GM23338 (cell line): Measurements from ENCODE around the gene TSPOAP1. TPM values are rescaled to one million over a fixed set of nuclear protein-coding genes. Genes with fewer than 3 reads are reported as not detected.
"Not testable (repeated sequence)": the region's sequence is repeated elsewhere in the genome, so short reads cannot be mapped to it uniquely, and the experiment has no call there.

ENCODE experiments used
- ATAC-seq: fragments of 200-7000 bp; cut with Tn5 transposase; 3 replicates; pipeline ENCODE4 v1.9.1; 2020
- DNase-seq: peaks from one replicate; pipeline ENCODE4 v3.0.0-alpha.2; 2015; ENCODE audit warnings: low spot score
- H2AFZ ChIP-seq: fragments of 200-600 bp; sonication (generic); 2 replicates; pipeline ENCODE4 v1.8.0; 2016; ENCODE audit warnings: antibody characterized with exemption, mild to moderate bottlenecking, moderate library complexity
- H3F3A ChIP-seq: fragments of 200-600 bp; sonication (generic); replicated peaks from 2 replicates; pipeline ENCODE4 v1.8.0; 2017; ENCODE audit warnings: antibody characterized with exemption, mixed run types, low read depth
- H3K27ac ChIP-seq: fragments of 200-600 bp; sonication (generic); 2 replicates; pipeline ENCODE4 v1.6.1; 2016; ENCODE audit warnings: low read depth
- H3K27me3 ChIP-seq: fragments of 200-600 bp; sonication (generic); 2 replicates; pipeline ENCODE4 v1.8.0; 2016; ENCODE audit warnings: mild to moderate bottlenecking, mixed run types, moderate library complexity; ENCODE audit not compliant: insufficient read depth
- H3K36me3 ChIP-seq: fragments of 200-600 bp; sonication (generic); 2 replicates; pipeline ENCODE4 v1.8.0; 2016; ENCODE audit warnings: mild to moderate bottlenecking; ENCODE audit not compliant: insufficient read depth
- H3K4me1 ChIP-seq: fragments of 200-600 bp; sonication (generic); 2 replicates; pipeline ENCODE4 v1.8.0; 2016; ENCODE audit warnings: mild to moderate bottlenecking, moderate library complexity; ENCODE audit not compliant: insufficient read depth
- H3K4me2 ChIP-seq: fragments of 200-600 bp; sonication (generic); 2 replicates; pipeline ENCODE4 v1.7.1; 2017; ENCODE audit warnings: mixed run types
- H3K4me3 ChIP-seq: fragments of 200-600 bp; sonication (generic); 2 replicates; pipeline ENCODE4 v1.6.1; 2016; ENCODE audit warnings: mixed run types
- H3K79me2 ChIP-seq: fragments of 200-600 bp; sonication (generic); replicated peaks from 2 replicates; pipeline ENCODE4 v1.8.0; 2017; ENCODE audit warnings: mild to moderate bottlenecking; ENCODE audit not compliant: insufficient read depth
- H3K9me2 ChIP-seq: fragments of 200-600 bp; sonication (generic); 2 replicates; pipeline ENCODE4 v1.8.0; 2017; ENCODE audit not compliant: insufficient read depth
- H4K20me1 ChIP-seq: fragments of 200-600 bp; sonication (generic); replicated peaks from 2 replicates; pipeline ENCODE4 v1.8.0; 2017; ENCODE audit warnings: mild to moderate bottlenecking; ENCODE audit not compliant: insufficient read depth
- H3K27ac Mint-ChIP-seq: 2 replicates; pipeline ENCODE4 v1.8.0; 2020; ENCODE audit warnings: inconsistent platforms, mild to moderate bottlenecking, moderate library complexity, mixed read lengths
- H3K27me3 Mint-ChIP-seq: 3 replicates; pipeline ENCODE4 v1.8.0; 2022; ENCODE audit warnings: low read depth, mild to moderate bottlenecking, moderate library complexity, mixed read lengths, inconsistent platforms; ENCODE audit not compliant: insufficient read depth, poor library complexity
- H3K36me3 Mint-ChIP-seq: 3 replicates; pipeline ENCODE4 v1.8.0; 2021; ENCODE audit warnings: low read depth, mild to moderate bottlenecking, inconsistent platforms, moderate library complexity, mixed read lengths
- H3K4me1 Mint-ChIP-seq: 3 replicates; pipeline ENCODE4 v1.8.0; 2020; ENCODE audit warnings: mild to moderate bottlenecking, inconsistent platforms, mixed read lengths
- H3K4me3 Mint-ChIP-seq: 3 replicates; pipeline ENCODE4 v1.8.0; 2021; ENCODE audit warnings: moderate library complexity, mild to moderate bottlenecking, inconsistent platforms, mixed read lengths
- H3K9me3 Mint-ChIP-seq: 3 replicates; pipeline ENCODE4 v1.8.0; 2020; ENCODE audit warnings: moderate library complexity, mild to moderate bottlenecking, inconsistent platforms, mixed read lengths
- CREB1 ChIP-seq: fragments of 250-450 bp; sonication (Bioruptor Pico); IDR thresholded peaks from 2 replicates; pipeline ENCODE4 v1.5.0; 2020; ENCODE audit warnings: low read depth, mild to moderate bottlenecking, moderate library complexity
- EZH2 ChIP-seq: fragments of 200-600 bp; sonication (generic); IDR thresholded peaks from one replicate; pipeline ENCODE4 v1.8.0; 2017; ENCODE audit warnings: antibody characterized with exemption, mild to moderate bottlenecking, low read depth; ENCODE audit not compliant: unreplicated experiment
- EZH2phosphoT487 ChIP-seq: fragments of 200-600 bp; sonication (generic); IDR thresholded peaks from one replicate; pipeline ENCODE4 v1.8.1; 2018; ENCODE audit warnings: antibody characterized with exemption; ENCODE audit not compliant: unreplicated experiment
- JUNB ChIP-seq: IDR thresholded peaks from one replicate; pipeline ENCODE4 v1.6.1; 2016; ENCODE audit warnings: antibody characterized with exemption; ENCODE audit not compliant: unreplicated experiment
- NANOG ChIP-seq: IDR thresholded peaks from 2 replicates; pipeline ENCODE4 v1.6.1; 2016; ENCODE audit warnings: antibody characterized with exemption, borderline replicate concordance
- POLR2AphosphoS5 ChIP-seq: IDR thresholded peaks from 2 replicates; pipeline ENCODE4 v1.6.1; 2016; ENCODE audit warnings: antibody characterized with exemption, low read depth
- STAT1 ChIP-seq: IDR thresholded peaks from one replicate; pipeline ENCODE4 v1.6.1; 2016; ENCODE audit warnings: antibody characterized with exemption; ENCODE audit not compliant: unreplicated experiment
- ZNF114 ChIP-seq: fragments of 250-450 bp; sonication (Bioruptor Pico); IDR thresholded peaks from 2 replicates; pipeline ENCODE4 v1.5.0; 2020; ENCODE audit warnings: mild to moderate bottlenecking, moderate library complexity
- ZNF331 ChIP-seq: fragments of 250-450 bp; sonication (Bioruptor Pico); IDR thresholded peaks from 2 replicates; pipeline ENCODE4 v1.5.0; 2020; ENCODE audit warnings: low read depth, mild to moderate bottlenecking, moderate library complexity
- polyA plus RNA-seq: library from polyadenylated mRNA; unstranded; fragments of >200 nt; fragmentation: Nextera tagmentation; extraction: Ambion mirVana; gene quantifications from 2 replicates; pipeline ENCODE4 v1.2.1, GENCODE V29; 2016
- total RNA-seq: library from RNA; depleted of rRNA; stranded (reverse); fragments of >200 nt; shearing (Covaris generic); gene quantifications from 2 replicates; pipeline ENCODE4 v1.2.3, GENCODE V29; 2014
- TF ChIP-seq, protein P1 (sequence below), 2 experiments: fragments of 200-600 bp in 1 of 2; sonication (generic) in 1 of 2; conservative IDR thresholded peaks; 2 replicates each; pipeline versions ENCODE4 v1.5.1 to v1.6.1; 2016 to 2017; ENCODE audit warnings: antibody characterized with exemption in 2 of 2, low read depth in 2 of 2, mild to moderate bottlenecking in 2 of 2, moderate library complexity in 1 of 2
- TF ChIP-seq, protein P2 (sequence below): IDR thresholded peaks from 2 replicates; pipeline ENCODE4 v1.6.1; 2016; ENCODE audit warnings: antibody characterized with exemption

TSPOAP1 gene
- total and polyA plus RNA-seq, 2 experiments from 2014 or later = 7.3 to 11.8 TPM

DNA sequence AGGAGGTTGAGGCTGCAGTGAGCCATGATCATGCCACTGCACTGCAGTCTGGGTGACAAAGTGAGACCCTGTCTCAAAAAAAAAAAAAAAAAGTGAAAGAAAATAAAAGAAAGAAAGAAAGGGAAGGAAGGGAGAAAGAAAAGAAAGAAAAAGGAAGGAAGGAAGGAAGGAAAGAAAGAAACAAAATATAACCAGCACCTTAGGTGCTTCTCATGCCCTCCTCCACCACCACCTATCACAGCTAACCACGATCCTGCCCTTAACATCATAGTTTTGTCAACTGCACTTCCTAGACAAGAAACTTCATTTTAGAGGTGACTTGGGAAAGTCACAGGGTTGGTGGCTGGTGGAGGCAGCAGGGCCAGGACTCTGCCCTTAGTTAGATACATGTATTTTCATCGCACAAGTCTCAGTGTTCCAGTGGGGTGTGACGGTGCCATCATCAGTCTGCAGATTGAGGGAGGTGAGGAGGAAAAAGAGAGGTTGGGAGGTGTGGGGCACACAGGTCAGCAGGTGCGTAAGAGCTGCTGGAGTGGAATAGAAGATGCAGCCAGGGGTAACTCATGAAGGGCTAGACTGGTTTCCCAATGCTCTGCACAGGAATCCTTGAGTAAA lies 13.4 kb upstream of the TSPOAP1 start:
- DNase-seq (no peak), ATAC-seq (no peak)
- Histone ChIP-seq H3F3A (0 out of 2 replicates have a peak, but pooled peaks cover 3% of the 10 kb centered on the region), H4K20me1 (no peaks in the 10 kb centered on the region), H3K79me2 (no peaks in the 10 kb centered on the region), H3K36me3 (peaks cover 3% of the 10 kb centered on the region), H3K4me3 (no peak overlapping the region), H3K9me2 (no peaks in the 10 kb centered on the region), H3K4me2 (no peak overlapping the region), H3K27ac (no peak overlapping the region), H2AFZ (no peak overlapping the region), H3K27me3 (no peaks in the 10 kb centered on the region), H3K4me1 (peaks cover 22% of the 10 kb centered on the region)
- H3K4me3 Mint-ChIP-seq = no peak overlapping the region
- peaks cover 28% of the 10 kb centered on the region for H3K36me3 Mint-ChIP-seq
- H3K4me1 Mint-ChIP-seq = peaks cover 27% of the 10 kb centered on the region
- H3K27me3 Mint-ChIP-seq = peaks cover 13% of the 10 kb centered on the region
- H3K9me3 Mint-ChIP-seq = no peaks in the 10 kb centered on the region
- H3K27ac Mint-ChIP-seq = no peak overlapping the region
- TF ChIP-seq EZH2 (no peak), ZNF114 (CRISPR knock-in tag) (no peak), ZNF331 (CRISPR knock-in tag) (no peak)

DNA sequence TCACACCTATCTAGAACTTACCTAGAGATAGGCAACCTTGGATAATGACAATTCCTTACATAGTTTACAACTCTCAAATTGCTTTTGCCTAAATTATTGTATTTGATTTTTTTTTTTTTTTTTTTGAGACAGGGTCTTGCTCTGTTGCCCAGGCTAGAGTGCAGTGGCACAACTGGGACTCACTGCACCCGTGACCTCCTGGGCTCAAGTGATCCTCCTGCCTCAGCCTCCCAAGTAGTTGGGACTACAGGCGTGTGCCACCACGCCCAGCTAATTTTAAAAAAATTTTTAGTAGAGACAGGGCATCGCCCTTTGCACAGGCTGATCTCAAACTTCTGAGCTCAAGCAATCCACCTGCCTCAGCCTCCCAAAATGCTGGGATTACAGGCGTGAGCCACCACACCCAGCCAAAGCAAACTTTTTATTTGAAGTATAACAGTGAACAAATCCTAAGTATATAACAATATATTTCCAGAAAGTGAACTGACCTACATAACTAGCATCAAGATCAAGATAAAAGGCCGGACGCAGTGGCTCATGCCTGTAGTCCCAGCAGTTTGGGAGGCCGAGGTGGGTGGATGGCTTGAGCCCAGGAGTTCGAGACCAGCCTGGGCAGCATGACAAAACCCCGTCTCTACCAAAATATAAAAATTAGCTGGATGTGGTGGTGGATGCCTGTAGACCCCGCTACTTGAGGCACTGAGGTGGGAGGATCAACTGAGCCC lies 12.7 kb upstream of the TSPOAP1 start:
- H3K79me2 ChIP-seq, H4K20me1 ChIP-seq, H3K27ac ChIP-seq, H3K4me3 ChIP-seq, H3F3A ChIP-seq, H3K27ac Mint-ChIP-seq, ATAC-seq, DNase-seq, H3K9me2 ChIP-seq, H3K4me2 ChIP-seq, H3K4me3 Mint-ChIP-seq, H3K9me3 Mint-ChIP-seq, H3K27me3 ChIP-seq, H2AFZ ChIP-seq, H3K36me3 ChIP-seq: not testable (repeated sequence)
- H3K36me3 Mint-ChIP-seq = peaks cover 21% of the 10 kb centered on the region
- peaks cover 34% of the 10 kb centered on the region for H3K4me1 Mint-ChIP-seq
- peaks cover 19% of the 10 kb centered on the region for H3K27me3 Mint-ChIP-seq
- peaks cover 25% of the 10 kb centered on the region for H3K4me1 ChIP-seq

DNA sequence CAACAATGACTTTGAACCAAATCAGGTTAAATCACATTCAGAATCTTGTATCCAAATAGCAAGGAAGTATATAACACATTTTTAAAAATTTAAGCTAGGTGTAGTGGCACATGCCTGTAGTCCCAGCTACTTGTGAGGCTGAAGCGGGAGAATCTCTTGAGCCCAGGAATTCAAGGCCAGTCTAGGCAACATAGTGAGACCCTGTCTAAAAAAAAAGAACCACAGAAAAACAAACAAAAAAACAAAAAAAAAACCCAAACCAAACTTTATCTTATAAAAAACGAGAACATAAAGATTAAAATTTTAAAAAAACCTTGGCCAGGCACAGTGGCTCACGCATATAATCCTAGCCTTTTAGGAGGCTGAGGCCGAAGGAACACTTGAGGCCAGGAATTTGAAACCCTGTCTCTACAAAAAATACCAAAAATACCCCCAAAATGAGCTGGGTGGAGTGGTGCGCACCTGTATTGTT lies 11.8 kb upstream of the TSPOAP1 start:
- no peak overlapping the region for H3K27ac Mint-ChIP-seq
- Histone ChIP-seq H4K20me1 (no peaks in the 10 kb centered on the region), H3K36me3 (no peaks in the 10 kb centered on the region; the same call in 1 of the 2 replicates), H3K4me1 (peaks cover 25% of the 10 kb centered on the region), H2AFZ (no peak overlapping the region), H3F3A (0 out of 2 replicates have a peak, but pooled peaks cover 3% of the 10 kb centered on the region), H3K27ac (no peak overlapping the region), H3K9me2 (no peaks in the 10 kb centered on the region), H3K4me3 (no peak overlapping the region), H3K4me2 (no peak overlapping the region), H3K79me2 (no peaks in the 10 kb centered on the region), H3K27me3 (no peaks in the 10 kb centered on the region)
- no peaks in the 10 kb centered on the region for H3K9me3 Mint-ChIP-seq
- no peak overlapping the region; the same call in 2 of the 3 replicates for H3K4me3 Mint-ChIP-seq
- H3K36me3 Mint-ChIP-seq = peaks cover 13% of the 10 kb centered on the region
- H3K4me1 Mint-ChIP-seq = peaks cover 40% of the 10 kb centered on the region
- DNase-seq (no peak), ATAC-seq (no peak)
- peaks cover 23% of the 10 kb centered on the region for H3K27me3 Mint-ChIP-seq
- TF ChIP-seq JUNB = no peak
- TF ChIP-seq ZNF331 (CRISPR knock-in tag) = no peak
- no peak for TF ChIP-seq POLR2AphosphoS5
- no peak for TF ChIP-seq STAT1
- no peak for TF ChIP-seq ZNF114 (CRISPR knock-in tag)
- TF ChIP-seq, protein P1, sequence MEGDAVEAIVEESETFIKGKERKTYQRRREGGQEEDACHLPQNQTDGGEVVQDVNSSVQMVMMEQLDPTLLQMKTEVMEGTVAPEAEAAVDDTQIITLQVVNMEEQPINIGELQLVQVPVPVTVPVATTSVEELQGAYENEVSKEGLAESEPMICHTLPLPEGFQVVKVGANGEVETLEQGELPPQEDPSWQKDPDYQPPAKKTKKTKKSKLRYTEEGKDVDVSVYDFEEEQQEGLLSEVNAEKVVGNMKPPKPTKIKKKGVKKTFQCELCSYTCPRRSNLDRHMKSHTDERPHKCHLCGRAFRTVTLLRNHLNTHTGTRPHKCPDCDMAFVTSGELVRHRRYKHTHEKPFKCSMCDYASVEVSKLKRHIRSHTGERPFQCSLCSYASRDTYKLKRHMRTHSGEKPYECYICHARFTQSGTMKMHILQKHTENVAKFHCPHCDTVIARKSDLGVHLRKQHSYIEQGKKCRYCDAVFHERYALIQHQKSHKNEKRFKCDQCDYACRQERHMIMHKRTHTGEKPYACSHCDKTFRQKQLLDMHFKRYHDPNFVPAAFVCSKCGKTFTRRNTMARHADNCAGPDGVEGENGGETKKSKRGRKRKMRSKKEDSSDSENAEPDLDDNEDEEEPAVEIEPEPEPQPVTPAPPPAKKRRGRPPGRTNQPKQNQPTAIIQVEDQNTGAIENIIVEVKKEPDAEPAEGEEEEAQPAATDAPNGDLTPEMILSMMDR (conservative IDR thresholded peaks at IDR 0.05; ENCODE audit: low read depth in 2 of 2) = no peak
- no peak for TF ChIP-seq CREB1 (CRISPR knock-in tag)
- no peak for TF ChIP-seq NANOG
- TF ChIP-seq EZH2 = no peak
- TF ChIP-seq, protein P2, sequence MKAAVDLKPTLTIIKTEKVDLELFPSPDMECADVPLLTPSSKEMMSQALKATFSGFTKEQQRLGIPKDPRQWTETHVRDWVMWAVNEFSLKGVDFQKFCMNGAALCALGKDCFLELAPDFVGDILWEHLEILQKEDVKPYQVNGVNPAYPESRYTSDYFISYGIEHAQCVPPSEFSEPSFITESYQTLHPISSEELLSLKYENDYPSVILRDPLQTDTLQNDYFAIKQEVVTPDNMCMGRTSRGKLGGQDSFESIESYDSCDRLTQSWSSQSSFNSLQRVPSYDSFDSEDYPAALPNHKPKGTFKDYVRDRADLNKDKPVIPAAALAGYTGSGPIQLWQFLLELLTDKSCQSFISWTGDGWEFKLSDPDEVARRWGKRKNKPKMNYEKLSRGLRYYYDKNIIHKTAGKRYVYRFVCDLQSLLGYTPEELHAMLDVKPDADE = no peak
- no peak for TF ChIP-seq EZH2phosphoT487
